HCT116 (cell line): ENCODE data around the gene FAM9B. TPM values are rescaled to one million over a fixed set of nuclear protein-coding genes. Genes with fewer than 3 reads are reported as not detected.

Experiments
- ATAC-seq: fragments of 200-7000 bp; cut with Tn5 transposase; 2 replicates; pipeline ENCODE4 v1.9.1; 2020; ENCODE audit warnings: mild to moderate bottlenecking, moderate library complexity
- BruUV-seq: library from RNA; stranded (reverse); fragments of 400-500 nt; replicated peaks from 2 replicates; lab custom pipeline; 2021; lab: Mats Ljungman, UMichigan
- CTCF ChIA-PET: fragments of 300-600 bp; sonication (Branson Sonifier 250); formaldehyde crosslinking; loops from one replicate; lab custom pipeline; 2021; ENCODE audit warnings: antibody characterized with exemption; lab: Charles Lee
- POLR2A ChIA-PET: fragments of 300-600, 350-600 bp; sonication (Branson Sonifier 250); formaldehyde crosslinking; loops from one replicate; lab custom pipeline; 2021; ENCODE audit warnings: antibody characterized with exemption; lab: Charles Lee
- RAD21 ChIA-PET, 2 experiments: fragments of 300-600 bp; sonication (Branson Sonifier 250); formaldehyde crosslinking; loops; one replicate each; lab custom pipeline; 2023; ENCODE audit warnings: low total read pairs in 2 of 2; ENCODE audit not compliant: uncharacterized antibody in 2 of 2, unreplicated experiment in 2 of 2, low non-redundant PET in 1 of 2; lab: Charles Lee
- DNase-seq: peaks from one replicate; pipeline ENCODE4 v3.0.0-alpha.2; 2010; ENCODE audit warnings: low read depth, low spot score
- H2AFZ ChIP-seq: fragments of 200-600 bp; shearing (Covaris generic), sonication (generic); 2 replicates; pipeline ENCODE4 v1.6.1; 2017; ENCODE audit warnings: low read depth, mixed run types, mixed read lengths, antibody characterized with exemption, low read length; ENCODE audit not compliant: poor library complexity, severe bottlenecking
- H3K27ac ChIP-seq: 2 replicates; pipeline ENCODE4 v1.5.1; 2012; ENCODE audit warnings: low read depth, low read length
- H3K27me3 ChIP-seq: fragments of 200-600 bp; sonication (generic); 2 replicates; pipeline ENCODE4 v1.6.1; 2016; ENCODE audit warnings: mixed run types, low read length, mixed read lengths; ENCODE audit not compliant: insufficient read depth
- H3K36me3 ChIP-seq, 2 experiments: fragments of 200-500 bp in 1 of 2; fragments of 200-600 bp in 1 of 2; sonication (Bioruptor generic) in 1 of 2; sonication (generic) in 1 of 2; 2 replicates each; pipeline versions ENCODE4 v1.5.1 to v1.6.1; 2014 to 2016; ENCODE audit warnings: low read length in 2 of 2, inconsistent platforms in 1 of 2, mixed read lengths in 1 of 2, mixed run types in 1 of 2; ENCODE audit not compliant: insufficient read depth in 2 of 2, control insufficient read depth in 1 of 2
- H3K4me1 ChIP-seq, 2 experiments: fragments of 200-600 bp in 1 of 2; sonication (generic) in 1 of 2; 2 replicates each; pipeline versions ENCODE4 v1.5.1 to v1.6.1; 2012 to 2017; ENCODE audit warnings: low read length in 2 of 2, inconsistent platforms in 1 of 2, mild to moderate bottlenecking in 1 of 2, mixed read lengths in 1 of 2, mixed run types in 1 of 2, moderate library complexity in 1 of 2; ENCODE audit not compliant: insufficient read depth in 2 of 2, control insufficient read depth in 1 of 2
- H3K4me2 ChIP-seq: fragments of 200-600 bp; sonication (generic); 2 replicates; pipeline ENCODE4 v1.6.1; 2017; ENCODE audit warnings: mixed run types, low read length, mixed read lengths
- H3K4me3 ChIP-seq, 2 experiments: fragments of 200-600 bp in 1 of 2; sonication (generic) in 1 of 2; replicated peaks in 1 of 2; 2 replicates each; pipeline ENCODE4 v1.5.1; 2011 to 2016; ENCODE audit warnings: low read length in 2 of 2, control low read depth in 1 of 2, low read depth in 1 of 2, mild to moderate bottlenecking in 1 of 2, mixed read lengths in 1 of 2, mixed run types in 1 of 2
- H3K79me2 ChIP-seq: fragments of 200-600 bp; sonication (generic); 2 replicates; pipeline ENCODE4 v1.6.1; 2017; ENCODE audit warnings: mild to moderate bottlenecking, mixed run types, low read length, moderate library complexity, mixed read lengths; ENCODE audit not compliant: insufficient read depth
- H3K9ac ChIP-seq: fragments of 200-600 bp; sonication (generic); 2 replicates; pipeline ENCODE4 v1.6.1; 2016; ENCODE audit warnings: low read length, mixed read lengths
- H3K9me2 ChIP-seq: fragments of 200-600 bp; sonication (generic), shearing (Covaris generic); 2 replicates; pipeline ENCODE4 v1.6.1; 2017; ENCODE audit warnings: mixed run types, mild to moderate bottlenecking, moderate library complexity; ENCODE audit not compliant: insufficient read depth
- H3K9me3 ChIP-seq, 2 experiments: fragments of 200-500 bp in 1 of 2; fragments of 200-600 bp in 1 of 2; sonication (Bioruptor generic) in 1 of 2; sonication (generic) in 1 of 2; 2 replicates each; pipeline ENCODE4 v1.6.1; 2014 to 2017; ENCODE audit warnings: low read length in 2 of 2, mixed read lengths in 2 of 2, inconsistent platforms in 1 of 2, low read depth in 1 of 2, mild to moderate bottlenecking in 1 of 2, mixed run types in 1 of 2, moderate library complexity in 1 of 2; ENCODE audit not compliant: control insufficient read depth in 1 of 2, insufficient read depth in 1 of 2
- H4K20me1 ChIP-seq: fragments of 200-600 bp; sonication (generic), shearing (Covaris generic); 2 replicates; pipeline ENCODE4 v1.6.1; 2017; ENCODE audit warnings: mixed run types, mild to moderate bottlenecking, moderate library complexity; ENCODE audit not compliant: insufficient read depth
- CEBPB ChIP-seq: IDR thresholded peaks from 2 replicates; pipeline ENCODE4 v1.6.1; 2012; ENCODE audit warnings: low read depth
- CTCF ChIP-seq, 3 experiments: fragments of 200-600 bp in 1 of 3; sonication (generic) in 1 of 3; IDR thresholded peaks in 2 of 3; conservative IDR thresholded peaks in 1 of 3; 2 replicates each; pipeline ENCODE4 v1.5.1; 2012 to 2017; ENCODE audit warnings: low read depth in 2 of 3, low read length in 2 of 3, antibody characterized with exemption in 1 of 3, borderline replicate concordance in 1 of 3, control low read depth in 1 of 3, mild to moderate bottlenecking in 1 of 3, mixed read lengths in 1 of 3, mixed run types in 1 of 3, moderate library complexity in 1 of 3; ENCODE audit not compliant: insufficient read depth in 1 of 3
- ELF1 ChIP-seq: IDR thresholded peaks from 2 replicates; pipeline ENCODE4 v1.6.1; 2012; ENCODE audit warnings: low read depth, borderline replicate concordance
- EZH2 ChIP-seq: fragments of 200-600 bp; sonication (generic); IDR thresholded peaks from 2 replicates; pipeline ENCODE4 v1.6.1; 2017; ENCODE audit warnings: antibody characterized with exemption, mixed run types
- EZH2phosphoT487 ChIP-seq: fragments of 200-600 bp; IDR thresholded peaks from 2 replicates; pipeline ENCODE4 v1.6.1; 2018; ENCODE audit warnings: antibody characterized with exemption, borderline replicate concordance
- FOSL1 ChIP-seq: IDR thresholded peaks from 2 replicates; pipeline ENCODE4 v1.6.1; 2012; ENCODE audit warnings: low read depth
- JUND ChIP-seq: IDR thresholded peaks from 2 replicates; pipeline ENCODE4 v1.6.1; 2012
- REST ChIP-seq: IDR thresholded peaks from 2 replicates; pipeline ENCODE4 v1.6.1; 2012; ENCODE audit warnings: low read depth
- SIN3A ChIP-seq: IDR thresholded peaks from 2 replicates; pipeline ENCODE4 v1.6.1; 2012; ENCODE audit warnings: low read depth
- SP1 ChIP-seq: IDR thresholded peaks from 2 replicates; pipeline ENCODE4 v1.6.1; 2012; ENCODE audit warnings: low read depth
- SRF ChIP-seq: IDR thresholded peaks from 2 replicates; pipeline ENCODE4 v1.6.1; 2012; ENCODE audit warnings: low read depth
- YY1 ChIP-seq: IDR thresholded peaks from 2 replicates; pipeline ENCODE4 v1.6.1; 2011; ENCODE audit warnings: low read length, low read depth, moderate library complexity, mild to moderate bottlenecking; ENCODE audit not compliant: insufficient replicate concordance; ENCODE audit errors: extremely low read depth
- ZBTB33 ChIP-seq: IDR thresholded peaks from 2 replicates; pipeline ENCODE4 v1.6.1; 2011; ENCODE audit warnings: mild to moderate bottlenecking, low read length, moderate library complexity; ENCODE audit not compliant: insufficient replicate concordance; ENCODE audit errors: extremely low read depth
- intact Hi-C: fragments of 100-400 bp; cut with micrococcal nuclease; formaldehyde crosslinking; loops from 2 replicates; pipeline ENCODE4 v1.10.0; 2022
- total RNA-seq: library from RNA; stranded (reverse); gene quantifications from one replicate; pipeline ENCODE4 v1.2.1, GENCODE V29; 2021; ENCODE audit not compliant: unreplicated experiment

FAM9B gene
- total RNA-seq, 1 experiment from 2014 or later = not detected

GRCh38 chrX:9050331-9050730 lies 16.4 kb upstream of the FAM9B start:
- H3K9me2 ChIP-seq = no peaks in the 10 kb centered on the region
- no peaks in the 10 kb centered on the region for H3K4me1 ChIP-seq
- TF ChIP-seq ELF1 (no peak), CEBPB (no peak), FOSL1 (no peak), YY1 (no peak), SP1 (no peak), JUND (no peak), CTCF (IDR thresholded peaks at IDR 0.05 in 2 of 3, conservative IDR thresholded peaks at IDR 0.05 in 1 of 3; ENCODE audit: borderline replicate concordance in 1 of 3, insufficient read depth in 1 of 3, low read depth in 2 of 3, low read length in 2 of 3) (no peak), SRF (no peak), EZH2phosphoT487 (no peak), ZBTB33 (no peak), SIN3A (no peak), EZH2 (no peak), REST (no peak)
- no peaks in the 10 kb centered on the region for H4K20me1 ChIP-seq
- ChIA-PET CTCF (no interaction called here), RAD21 (no interaction called here), POLR2A (no interaction called here)
- H3K36me3 ChIP-seq = no peaks in the 10 kb centered on the region
- H3K27me3 ChIP-seq = no peaks in the 10 kb centered on the region
- no peak overlapping the region for H3K27ac ChIP-seq
- BruUV-seq = no TSS peak
- DNase-seq = no peak
- ATAC-seq = no peak
- no peak overlapping the region for H2AFZ ChIP-seq
- no peaks in the 10 kb centered on the region for H3K79me2 ChIP-seq
- no peak overlapping the region for H3K4me2 ChIP-seq
- intact Hi-C loops = no loop called here
- H3K9me3 ChIP-seq = no peaks in the 10 kb centered on the region
- no peak overlapping the region for H3K9ac ChIP-seq
- H3K4me3 ChIP-seq = no peak overlapping the region
